ENCODE measurements around the gene ALK. TPM values are rescaled to one million over a fixed set of nuclear protein-coding genes. Genes with fewer than 3 reads are reported as not detected.

Gene ALK
- total and polyA plus RNA-seq, 10 of the 15 experiments (the other 5 are each of a cell fraction or from before 2014, with no cell fraction given) = 0.11 TPM; not detected in 9

GRCh38 chr2:29526587-29527586 lies 394.5 kb downstream of the ALK start:
- DNase-seq (ENCODE audit: low read depth, low spot score) (no peak), ATAC-seq (no peak), FAIRE-seq (no peak)
- TF ChIP-seq NFXL1 (IDR thresholded peaks at IDR 0.05; ENCODE audit: borderline replicate concordance) (no peak), BCL3 (IDR thresholded peaks at IDR 0.05; ENCODE audit: borderline replicate concordance, insufficient read depth, low read depth, low read length, poor library complexity, severe bottlenecking) (no peak), RCOR1 (conservative IDR thresholded peaks at IDR 0.05; ENCODE audit: low read depth, low read length) (no peak), ZBTB33 (IDR thresholded peaks at IDR 0.05) (no peak), ESRRA (IDR thresholded peaks at IDR 0.05; ENCODE audit: low read length) (no peak), RELA (IDR thresholded peaks at IDR 0.05; ENCODE audit: borderline replicate concordance, partially characterized antibody) (no peak), WRNIP1 (IDR thresholded peaks at IDR 0.05; ENCODE audit: borderline replicate concordance, low read depth, low read length) (no peak), HDAC2 (IDR thresholded peaks at IDR 0.05) (no peak)
- CTCF ChIA-PET = no interaction called here
- POLR2A ChIA-PET = no interaction called here
- Histone ChIP-seq H2AFZ (ENCODE audit: control insufficient read depth, low read depth, low read length) (no peak overlapping the region), H3K36me3 (ENCODE audit: control insufficient read depth in 2 of 2, insufficient read depth in 2 of 2, low read length in 1 of 2) (no peaks in the 10 kb centered on the region), H3K79me2 (ENCODE audit: control insufficient read depth, insufficient read depth, low read length) (no peaks in the 10 kb centered on the region), H3K9ac (ENCODE audit: control insufficient read depth, insufficient read depth, low read length) (no peak overlapping the region), H3K4me3 (no peak overlapping the region), H3K4me2 (ENCODE audit: control insufficient read depth, insufficient read depth) (no peak overlapping the region), H4K20me1 (ENCODE audit: control insufficient read depth, insufficient read depth) (no peaks in the 10 kb centered on the region), H3K27me3 (replicated peaks in 1 of 2; ENCODE audit: control insufficient read depth in 2 of 2, insufficient read depth in 2 of 2, low read length in 1 of 2) (peaks cover under 1 to 5% of the 10 kb centered on the region in 2 experiments), H3K9me3 (replicated peaks; ENCODE audit: control insufficient read depth, insufficient read depth, low read length) (no peaks in the 10 kb centered on the region), H3K27ac (ENCODE audit: control insufficient read depth, insufficient read depth) (no peak overlapping the region), H3K4me1 (ENCODE audit: control insufficient read depth, insufficient read depth, low read length) (no peaks in the 10 kb centered on the region)
- RAD21 ChIA-PET (ENCODE audit: unreplicated experiment) = no interaction called here
- WGBS (ENCODE audit: insufficient coverage, insufficient replicate concordance, low lambda C conversion rate, missing lambda C conversion rate) = 36% methylated on average over 7 of the region's 7 CpGs
- SMC1A ChIA-PET (ENCODE audit: uncharacterized antibody, unreplicated experiment) = no interaction called here
- in situ Hi-C loops (cut with MboI) = no loop called here
- intact Hi-C loops (cut with micrococcal nuclease; ENCODE audit: unreplicated experiment) = no loop called here
- BruUV-seq (replicated peaks) = no TSS peak

Measured in GM12878 (cell line).